NCI-H146 treated with DMSO at 0.1 percent for 48 hours (cell line): ENCODE measurements around the gene TBC1D22A.

Source experiments
- DNase-seq: peaks from one replicate; lab custom pipeline; 2025; ENCODE audit not compliant: unreplicated experiment; lab: John Stamatoyannopoulos, UW

Gene TBC1D22A

DNA sequence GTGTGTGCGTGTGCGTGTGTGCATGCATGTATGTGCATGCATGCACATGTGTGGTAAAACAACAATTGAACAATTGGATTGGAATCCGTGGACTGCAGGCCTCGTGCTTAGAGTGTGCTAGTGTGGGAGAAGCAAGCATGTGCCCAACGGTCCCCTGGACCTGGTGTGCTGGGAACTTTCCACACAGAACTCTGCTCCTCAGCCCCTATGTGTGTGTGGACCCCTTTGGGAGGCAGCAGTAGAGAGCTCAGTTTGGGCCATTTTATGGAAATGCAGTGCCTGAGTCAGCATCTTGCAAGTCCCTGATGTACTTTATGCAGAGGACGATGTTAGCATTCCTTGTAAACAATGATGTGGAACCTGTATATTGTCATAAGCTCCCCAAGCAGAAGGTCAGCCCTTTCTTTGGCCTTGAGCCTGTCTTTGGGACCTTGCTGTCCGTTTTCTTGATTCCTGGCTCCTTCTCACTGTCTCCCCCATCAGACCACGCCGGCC is 167.3 kb downstream of the TBC1D22A start:
- DNase-seq = no peak

DNA sequence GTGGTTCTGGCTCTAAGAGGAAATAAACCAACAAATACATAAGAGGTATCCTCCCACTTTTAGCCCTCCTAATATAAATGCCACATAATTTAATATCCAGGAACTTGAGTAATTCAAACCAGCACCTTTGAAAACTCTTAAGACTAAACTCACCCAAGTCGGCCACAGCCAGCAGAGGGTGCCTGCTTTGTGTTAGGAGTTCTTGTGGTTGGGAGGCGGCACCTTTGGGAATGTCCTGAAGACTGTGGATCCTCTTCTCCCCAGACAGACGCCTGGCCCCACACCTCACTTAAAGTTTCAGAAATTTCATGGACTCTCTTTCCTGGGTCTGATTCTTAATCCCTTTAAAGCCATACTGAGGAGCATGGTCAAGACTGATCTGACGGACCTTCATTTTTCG is 169.0 kb downstream of the TBC1D22A start:
- no peak for DNase-seq

GRCh38 chr22:46931881-46932280 is 169.4 kb downstream of the TBC1D22A start:
- no peak for DNase-seq

DNA sequence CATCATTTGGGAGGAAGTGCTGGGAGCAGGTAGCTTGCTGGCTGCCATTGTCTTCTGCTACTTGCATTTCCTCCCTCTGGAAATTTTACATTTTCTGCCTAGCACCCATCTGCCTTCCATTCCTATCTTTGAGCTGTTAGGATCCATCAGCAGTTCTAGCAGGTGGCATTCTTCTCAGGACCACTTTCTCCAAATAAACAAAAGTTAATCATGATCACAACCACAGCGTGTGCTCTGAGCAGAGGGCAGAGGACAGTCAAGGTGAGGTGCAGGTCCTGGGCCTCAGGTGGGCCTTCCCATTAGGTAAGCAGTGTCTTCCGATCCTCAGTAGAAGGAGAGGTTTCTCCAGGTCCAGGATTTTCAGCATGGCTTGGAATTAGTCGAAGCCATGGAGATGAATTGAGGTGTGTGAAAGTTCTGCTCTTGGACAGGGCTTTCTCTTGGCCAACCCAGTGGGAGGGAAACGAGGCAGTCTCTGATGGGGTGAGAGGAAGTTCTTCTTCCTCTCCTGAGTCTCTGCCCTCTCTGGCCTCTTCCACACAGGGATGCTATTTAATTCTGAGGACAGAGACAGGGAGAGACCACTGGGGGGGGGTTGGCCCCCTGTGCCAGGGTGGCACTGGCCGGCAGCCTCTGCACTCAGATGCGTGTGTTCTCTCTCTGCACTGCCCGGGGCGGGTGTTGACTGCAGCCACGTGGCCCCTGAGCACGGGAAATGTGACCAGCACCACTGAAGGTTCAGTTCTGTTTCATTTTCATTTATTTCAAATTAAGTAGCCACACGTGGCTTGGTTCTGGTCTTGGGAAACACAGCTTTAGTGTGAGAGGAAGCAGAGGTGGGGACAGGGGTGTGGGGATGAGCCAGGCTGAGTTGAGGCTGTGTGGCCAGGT is 170.8 kb downstream of the TBC1D22A start:
- DNase-seq = no peak

- DNase-seq = no peak
These were observed 171.8 kb downstream of the TBC1D22A start for GRCh38 chr22:46934172-46934745.

DNA sequence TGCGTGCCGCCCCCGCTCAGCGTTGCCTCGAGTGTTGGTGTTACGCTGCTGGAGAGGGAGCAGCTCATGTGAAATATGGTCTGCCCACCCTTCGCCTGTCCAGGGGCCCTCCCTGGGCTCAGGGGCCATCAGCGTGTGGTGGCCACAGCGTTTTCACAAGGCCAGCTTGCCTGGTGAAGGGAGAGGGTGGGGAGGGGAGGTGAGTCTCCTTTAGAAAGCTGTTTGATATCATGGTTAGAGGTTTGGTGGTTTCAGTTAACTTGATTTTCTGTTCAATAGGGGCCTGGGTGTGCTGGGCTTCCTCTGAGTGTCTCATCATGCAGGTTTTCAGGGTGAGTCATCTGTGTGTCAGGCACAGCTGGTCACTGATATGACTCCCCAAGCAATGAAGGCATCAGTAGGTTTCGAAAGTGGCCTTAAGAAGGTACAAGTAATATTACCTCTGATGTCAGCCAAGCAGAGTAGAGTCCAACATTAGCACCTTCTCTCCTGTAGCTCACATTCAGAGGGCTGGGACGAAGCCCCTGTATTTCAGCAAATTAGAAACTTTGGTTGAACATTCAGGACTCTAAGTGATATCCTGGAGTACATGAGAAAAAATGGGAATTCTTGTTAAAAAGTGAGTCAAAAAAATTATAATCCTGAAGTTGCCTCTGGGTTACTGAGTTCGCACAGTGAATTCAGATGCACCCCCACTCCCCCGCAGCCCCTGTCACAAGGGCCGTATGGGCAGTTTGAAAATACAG is 172.5 kb downstream of the TBC1D22A start:
- no peak for DNase-seq

GRCh38 chr22:46935506-46936377 is 173.3 kb downstream of the TBC1D22A start:
- no peak for DNase-seq

- DNase-seq = no peak
These were observed 174.0 kb downstream of the TBC1D22A start for GRCh38 chr22:46936378-46936903.

DNA sequence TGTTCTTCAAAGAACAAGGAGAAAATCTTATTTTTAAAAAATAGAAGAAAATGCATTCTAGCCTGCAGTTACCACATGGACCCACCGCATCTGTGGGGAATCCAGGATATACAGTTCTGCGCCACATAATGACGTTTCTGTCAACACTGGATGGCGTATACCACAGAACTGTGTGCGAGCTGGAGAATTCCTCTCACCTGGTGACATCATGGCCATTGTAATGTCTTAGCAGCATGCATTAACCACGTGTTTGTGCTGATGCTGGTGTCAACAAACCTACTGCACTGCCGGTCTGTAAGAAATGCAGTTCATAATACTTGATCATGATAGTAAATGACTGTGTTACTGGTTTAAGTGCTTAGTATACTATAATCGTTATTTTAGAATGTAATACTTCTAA is 174.7 kb downstream of the TBC1D22A start:
- no peak for DNase-seq

DNA sequence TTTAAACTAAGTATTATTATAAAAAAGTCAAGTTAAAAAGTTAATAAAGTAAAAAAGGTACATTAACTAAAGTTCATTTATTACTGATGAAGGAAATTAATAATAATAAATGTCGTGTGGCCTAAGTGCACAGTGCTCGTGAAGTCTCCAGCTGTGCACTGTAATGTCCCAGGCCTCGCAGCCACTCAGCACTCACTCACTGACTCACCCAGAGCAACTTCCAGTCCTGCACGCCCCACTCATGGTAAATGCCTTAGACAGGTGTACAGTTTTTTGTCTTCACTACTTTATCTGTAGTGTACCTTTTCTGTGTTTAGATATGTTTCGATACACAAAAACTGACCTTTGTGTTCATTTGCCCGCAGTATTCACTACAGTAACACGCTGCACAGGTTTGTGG is 175.5 kb downstream of the TBC1D22A start:
- DNase-seq = no peak

DNA sequence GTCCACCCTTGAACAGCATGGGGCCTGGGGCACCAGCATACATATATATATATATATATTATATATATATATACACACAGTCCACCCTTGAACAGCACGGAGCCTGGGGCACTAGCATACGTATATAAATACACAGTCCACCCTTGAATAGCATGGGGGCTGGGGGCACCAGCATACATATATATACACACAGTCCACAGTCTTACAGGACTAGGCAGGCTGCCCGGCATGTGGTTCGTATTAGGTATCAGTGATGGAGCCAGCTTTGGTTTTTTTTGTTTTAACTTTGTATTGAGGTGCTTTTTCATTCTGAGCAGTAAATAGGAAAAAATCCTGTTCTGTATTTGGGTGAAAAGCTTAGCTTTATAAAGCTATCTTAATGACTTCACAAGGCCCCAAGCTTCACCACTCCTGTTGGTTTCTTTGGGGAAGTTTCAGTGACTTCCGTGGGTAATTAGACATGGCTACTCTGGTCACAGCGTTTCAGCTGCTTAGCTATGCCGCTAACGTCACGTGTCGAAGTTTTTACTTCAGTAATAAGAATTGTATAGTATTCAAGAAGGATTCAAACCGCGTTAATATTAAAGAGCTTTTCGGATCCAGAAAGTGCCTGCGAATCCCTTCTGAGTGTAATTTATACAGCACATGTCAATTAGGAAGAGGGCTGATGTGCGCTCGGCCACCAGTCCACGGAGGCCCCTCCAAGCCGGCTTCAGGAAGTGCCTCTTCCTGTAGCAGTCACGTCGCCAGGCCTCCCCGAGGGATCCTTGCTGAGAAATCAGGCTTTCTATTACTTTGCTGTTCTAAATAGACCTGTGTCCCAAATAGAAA is 179.7 kb downstream of the TBC1D22A start:
- DNase-seq = no peak

DNA sequence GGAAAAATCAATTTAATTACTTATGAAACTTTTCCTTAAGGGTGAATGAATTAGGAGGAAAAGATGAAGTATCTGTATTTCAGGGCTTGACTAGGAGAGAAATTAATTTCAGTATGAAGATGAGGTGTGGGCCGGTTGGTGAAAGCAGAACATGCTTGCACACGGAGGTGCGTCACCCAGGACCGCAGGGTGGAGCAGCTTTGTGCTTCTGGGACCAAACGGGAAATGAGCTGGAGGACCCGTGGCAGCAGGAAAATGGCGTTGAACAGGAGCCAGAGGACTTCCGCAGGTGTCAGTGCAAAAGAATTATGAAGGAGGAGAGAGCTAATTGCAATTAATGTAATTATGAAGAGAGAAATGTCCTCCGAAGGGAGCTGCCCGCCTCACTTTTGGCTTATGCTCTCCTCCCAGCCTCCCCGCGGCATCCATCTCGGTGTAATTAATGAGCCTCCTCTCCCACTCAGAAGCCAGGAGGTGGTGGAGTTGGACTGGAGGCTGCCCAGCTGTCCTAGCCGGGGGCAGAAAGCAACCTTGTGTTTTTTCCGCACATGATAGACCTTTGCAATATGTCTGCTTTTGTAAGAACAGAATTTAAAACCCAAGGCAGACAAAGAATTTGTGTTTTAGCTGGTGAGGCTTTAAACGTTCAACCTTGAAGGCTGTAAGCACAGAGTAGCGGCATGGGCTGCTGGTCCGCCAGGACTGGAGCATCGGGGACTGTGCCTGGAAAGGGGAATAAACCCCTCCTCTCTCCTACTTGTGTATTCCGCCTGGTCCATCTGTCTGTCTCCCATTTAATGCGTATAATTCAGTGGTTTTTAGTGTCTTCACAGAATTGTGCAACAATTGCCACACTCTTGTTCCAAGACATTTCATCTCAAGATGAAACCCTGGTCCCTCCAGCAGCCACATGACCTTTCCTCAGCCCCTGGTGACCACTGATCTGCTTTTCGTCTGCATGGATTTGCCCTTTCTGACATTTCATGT is 180.6 kb downstream of the TBC1D22A start:
- DNase-seq = no peak

- DNase-seq = no peak
These were observed 183.0 kb downstream of the TBC1D22A start for GRCh38 chr22:46945481-46945880.

- no peak for DNase-seq
These were observed 184.0 kb downstream of the TBC1D22A start for GRCh38 chr22:46946383-46946962.

DNA sequence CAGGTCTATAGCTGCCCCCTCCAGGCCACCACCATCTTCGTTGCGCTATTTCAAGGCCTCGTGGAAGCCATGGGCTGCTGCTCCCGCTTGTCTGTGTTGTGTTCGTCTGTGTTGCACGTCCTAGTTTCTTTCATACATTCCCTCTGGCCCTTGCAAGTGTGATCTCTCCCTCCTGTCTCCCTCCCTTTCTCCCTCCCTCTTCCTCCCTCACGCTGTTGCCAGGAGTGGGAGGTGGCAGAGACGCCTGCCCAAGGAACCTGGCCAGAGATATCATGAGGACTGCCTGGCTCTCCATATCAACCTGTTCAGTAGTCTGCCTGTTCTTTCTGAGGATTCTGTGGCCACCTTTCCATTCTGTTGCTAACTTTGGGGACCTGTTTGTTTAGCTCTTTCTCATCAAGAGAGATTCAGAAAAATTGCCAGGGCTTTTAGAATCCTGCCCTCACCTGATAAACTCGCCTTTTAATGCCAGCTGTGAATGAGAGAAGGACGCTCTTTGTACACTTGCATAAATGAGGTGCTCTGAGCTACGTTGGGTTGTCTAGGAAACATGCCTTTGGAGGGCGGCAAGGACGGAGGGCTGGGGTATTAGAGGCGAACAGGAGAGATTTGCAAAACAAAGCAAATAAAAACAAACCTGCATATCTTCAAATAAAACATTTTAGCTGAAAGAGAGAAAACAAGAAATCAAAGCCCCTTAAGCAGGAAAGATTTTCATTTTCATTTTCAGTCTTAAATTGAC is 185.2 kb downstream of the TBC1D22A start:
- no peak for DNase-seq

DNA sequence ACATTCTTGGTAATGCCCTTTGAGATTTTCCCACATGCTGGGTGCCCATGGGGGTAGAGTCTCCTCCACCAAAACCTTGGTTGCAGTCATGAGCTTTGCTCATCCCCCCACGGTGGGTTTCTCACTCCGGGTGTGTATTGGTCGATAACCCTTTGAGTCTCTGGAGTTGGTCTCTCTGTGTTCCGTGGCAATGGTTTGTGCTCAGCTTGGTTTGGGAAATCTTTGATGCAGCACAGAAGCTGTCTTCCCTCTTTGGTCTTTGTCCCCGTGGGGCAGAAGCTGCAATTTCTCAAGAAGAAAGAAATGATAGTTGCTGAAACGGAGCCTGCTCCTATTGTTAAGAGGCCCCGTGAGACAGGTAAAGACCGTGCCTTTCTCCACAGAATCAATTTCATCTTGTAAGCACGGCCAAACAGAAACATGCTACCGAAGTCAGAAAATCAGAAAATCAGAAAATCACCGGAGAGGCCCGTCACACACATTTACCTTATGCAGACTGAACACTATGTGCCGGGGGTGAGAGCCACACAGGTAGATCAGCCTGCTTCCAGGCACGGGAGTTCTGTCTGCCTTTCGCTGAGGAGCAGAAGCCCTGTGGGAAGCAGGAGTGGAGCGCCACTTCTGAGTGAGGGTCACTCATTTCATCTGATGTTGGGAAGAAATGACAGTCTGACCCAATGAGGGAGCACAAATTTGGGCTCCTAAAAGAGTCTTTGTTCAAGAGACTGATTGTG is 186.1 kb downstream of the TBC1D22A start:
- DNase-seq = no peak

DNA sequence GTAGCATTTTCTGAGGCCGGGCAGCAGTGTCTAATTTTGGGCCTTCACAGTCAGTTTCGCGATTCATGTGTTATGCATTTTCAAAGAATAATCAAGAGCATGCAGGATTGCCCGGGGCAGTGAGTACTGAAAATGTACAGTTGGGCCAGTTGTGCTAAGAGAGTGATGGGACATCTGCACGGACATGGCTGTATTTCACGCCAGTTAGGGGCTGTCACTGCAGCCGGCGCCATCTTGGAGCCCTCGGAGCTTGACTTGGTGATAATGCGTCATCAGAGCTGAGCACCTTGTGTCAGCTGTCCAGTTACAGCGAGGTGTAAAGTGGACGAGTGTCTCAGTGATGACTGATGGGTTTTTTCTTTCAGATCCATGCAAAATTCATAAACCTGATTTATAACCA is 188.9 kb downstream of the TBC1D22A start:
- no peak for DNase-seq
